ACC112 (cell line): Measurements from ENCODE around the gene SNCA.
A peak's percentile ranks its signal among the peaks of the same experiment; 100 is the strongest.

ENCODE experiments used
- H2AFZ ChIP-seq: fragments of 200-600 bp; sonication (generic); one replicate; pipeline ENCODE4 v1.6.0; 2017; ENCODE audit warnings: antibody characterized with exemption, low read length; ENCODE audit not compliant: unreplicated experiment
- H3K27ac ChIP-seq: fragments of 200-600 bp; sonication (generic); 2 replicates; pipeline ENCODE4 v1.5.1; 2014; ENCODE audit warnings: low read depth, mild to moderate bottlenecking, antibody characterized with exemption, low read length, moderate library complexity
- H3K27me3 ChIP-seq: fragments of 200-600 bp; sonication (generic); 2 replicates; pipeline ENCODE4 v1.6.1; 2014; ENCODE audit warnings: mild to moderate bottlenecking, antibody characterized with exemption, low read length, moderate library complexity, mixed read lengths; ENCODE audit not compliant: insufficient read depth
- H3K36me3 ChIP-seq: fragments of 200-600 bp; sonication (generic); 2 replicates; pipeline ENCODE4 v1.6.1; 2016; ENCODE audit warnings: mild to moderate bottlenecking, antibody characterized with exemption, low read length, moderate library complexity, mixed read lengths; ENCODE audit not compliant: insufficient read depth
- H3K4me1 ChIP-seq: fragments of 200-600 bp; sonication (generic); one replicate; pipeline ENCODE4 v1.6.1; 2016; ENCODE audit warnings: low read length, mixed read lengths; ENCODE audit not compliant: insufficient read depth, unreplicated experiment, control insufficient read depth
- H3K4me3 ChIP-seq: fragments of 200-600 bp; sonication (generic); 2 replicates; pipeline ENCODE4 v1.5.1; 2014; ENCODE audit warnings: mild to moderate bottlenecking, low read depth, low read length
- H3K79me2 ChIP-seq: fragments of 200-600 bp; sonication (generic); one replicate; pipeline ENCODE4 v1.6.0; 2016; ENCODE audit warnings: low read length; ENCODE audit not compliant: control insufficient read depth, unreplicated experiment, insufficient read depth

SNCA gene

GRCh38 chr4:89814362-89814761, 22.6 kb downstream of the SNCA start:
- no peak overlapping the region for H3K27ac ChIP-seq
- H3K27me3 ChIP-seq: peaks cover 4% of the 10 kb centered on the region; the same call in 1 of the 2 replicates
- no peak overlapping the region for H2AFZ ChIP-seq
- H3K36me3 ChIP-seq: no peaks in the 10 kb centered on the region
- H3K4me1 ChIP-seq: no peaks in the 10 kb centered on the region
- H3K79me2 ChIP-seq: no peaks in the 10 kb centered on the region
- no peak overlapping the region for H3K4me3 ChIP-seq

- no peaks in the 10 kb centered on the region; the same call in 1 of the 2 replicates for H3K27me3 ChIP-seq
- H2AFZ ChIP-seq: no peak overlapping the region
- H3K79me2 ChIP-seq: no peaks in the 10 kb centered on the region
- H3K27ac ChIP-seq: no peak overlapping the region
- no peak overlapping the region for H3K4me3 ChIP-seq
- no peaks in the 10 kb centered on the region for H3K36me3 ChIP-seq
- no peaks in the 10 kb centered on the region for H3K4me1 ChIP-seq
Observed at GRCh38 chr4:89813197-89813596, 23.8 kb downstream of the SNCA start.

GRCh38 chr4:89807441-89808140, 29.4 kb downstream of the SNCA start:
- no peaks in the 10 kb centered on the region for H3K36me3 ChIP-seq
- no peak overlapping the region for H3K27ac ChIP-seq
- H3K27me3 ChIP-seq: no peaks in the 10 kb centered on the region
- no peak overlapping the region for H2AFZ ChIP-seq
- no peaks in the 10 kb centered on the region for H3K4me1 ChIP-seq
- no peaks in the 10 kb centered on the region for H3K79me2 ChIP-seq
- no peak overlapping the region for H3K4me3 ChIP-seq

GRCh38 chr4:89805297-89805696, 31.7 kb downstream of the SNCA start:
- Histone ChIP-seq H2AFZ (no peak overlapping the region), H3K79me2 (no peaks in the 10 kb centered on the region), H3K27me3 (no peaks in the 10 kb centered on the region), H3K4me3 (no peak overlapping the region), H3K36me3 (no peaks in the 10 kb centered on the region), H3K27ac (no peak overlapping the region), H3K4me1 (no peaks in the 10 kb centered on the region)

GRCh38 chr4:89803915-89804314, 33.0 kb downstream of the SNCA start:
- Histone ChIP-seq H3K4me3 (no peak overlapping the region), H3K27ac (no peak overlapping the region), H3K36me3 (no peaks in the 10 kb centered on the region), H3K4me1 (no peaks in the 10 kb centered on the region), H3K79me2 (no peaks in the 10 kb centered on the region), H2AFZ (no peak overlapping the region), H3K27me3 (no peaks in the 10 kb centered on the region)

- Histone ChIP-seq H3K27me3 (no peaks in the 10 kb centered on the region), H3K4me1 (no peaks in the 10 kb centered on the region), H3K79me2 (no peaks in the 10 kb centered on the region), H2AFZ (no peak overlapping the region), H3K4me3 (no peak overlapping the region), H3K27ac (no peak overlapping the region), H3K36me3 (no peaks in the 10 kb centered on the region)
Observed at GRCh38 chr4:89803036-89803435, 33.9 kb downstream of the SNCA start.

GRCh38 chr4:89800527-89801103, 36.3 kb downstream of the SNCA start:
- H3K79me2 ChIP-seq: no peaks in the 10 kb centered on the region
- no peak overlapping the region for H3K4me3 ChIP-seq
- H3K36me3 ChIP-seq: no peaks in the 10 kb centered on the region
- H3K27me3 ChIP-seq: no peaks in the 10 kb centered on the region; the same call in none of the 2 replicates
- no peak overlapping the region for H2AFZ ChIP-seq
- H3K4me1 ChIP-seq: no peaks in the 10 kb centered on the region
- H3K27ac ChIP-seq: peak overlapping the region; percentile 10; the same call in 1 of the 2 replicates

- Histone ChIP-seq H3K79me2 (no peaks in the 10 kb centered on the region), H2AFZ (no peak overlapping the region), H3K4me1 (no peaks in the 10 kb centered on the region), H3K4me3 (no peak overlapping the region), H3K27ac (peak overlapping the region; percentile 10; the same call in 1 of the 2 replicates), H3K27me3 (no peaks in the 10 kb centered on the region; the same call in none of the 2 replicates), H3K36me3 (no peaks in the 10 kb centered on the region)
Observed at GRCh38 chr4:89800012-89800516, 36.9 kb downstream of the SNCA start.

- Histone ChIP-seq H3K36me3 (no peaks in the 10 kb centered on the region), H3K4me1 (no peaks in the 10 kb centered on the region), H3K27ac (no peak overlapping the region), H3K79me2 (no peaks in the 10 kb centered on the region), H2AFZ (no peak overlapping the region), H3K27me3 (no peaks in the 10 kb centered on the region; the same call in none of the 2 replicates), H3K4me3 (no peak overlapping the region)
Observed at GRCh38 chr4:89799071-89799470, 37.9 kb downstream of the SNCA start.

- Histone ChIP-seq H3K79me2 (no peaks in the 10 kb centered on the region), H3K27me3 (peaks cover 3% of the 10 kb centered on the region), H3K36me3 (no peaks in the 10 kb centered on the region), H3K27ac (no peak overlapping the region), H3K4me1 (no peaks in the 10 kb centered on the region), H3K4me3 (no peak overlapping the region), H2AFZ (no peak overlapping the region)
Observed at GRCh38 chr4:89797117-89797516, 39.8 kb downstream of the SNCA start.
